Epithelial cell of prostate (primary cell): Measurements from ENCODE around the gene NONO.
"Not testable (repeated sequence)": the region's sequence is repeated elsewhere in the genome, so short reads cannot be mapped to it uniquely, and the experiment has no call there.

Source experiments
- DNase-seq: peaks from one replicate; pipeline ENCODE4 v3.0.0-alpha.2; 2011; ENCODE audit warnings: low read depth, low spot score
- H3K27ac ChIP-seq: fragments of 450-650 bp; 2 replicates; pipeline ENCODE4 v1.5.1; 2017; ENCODE audit warnings: mild to moderate bottlenecking

The NONO gene

DNA sequence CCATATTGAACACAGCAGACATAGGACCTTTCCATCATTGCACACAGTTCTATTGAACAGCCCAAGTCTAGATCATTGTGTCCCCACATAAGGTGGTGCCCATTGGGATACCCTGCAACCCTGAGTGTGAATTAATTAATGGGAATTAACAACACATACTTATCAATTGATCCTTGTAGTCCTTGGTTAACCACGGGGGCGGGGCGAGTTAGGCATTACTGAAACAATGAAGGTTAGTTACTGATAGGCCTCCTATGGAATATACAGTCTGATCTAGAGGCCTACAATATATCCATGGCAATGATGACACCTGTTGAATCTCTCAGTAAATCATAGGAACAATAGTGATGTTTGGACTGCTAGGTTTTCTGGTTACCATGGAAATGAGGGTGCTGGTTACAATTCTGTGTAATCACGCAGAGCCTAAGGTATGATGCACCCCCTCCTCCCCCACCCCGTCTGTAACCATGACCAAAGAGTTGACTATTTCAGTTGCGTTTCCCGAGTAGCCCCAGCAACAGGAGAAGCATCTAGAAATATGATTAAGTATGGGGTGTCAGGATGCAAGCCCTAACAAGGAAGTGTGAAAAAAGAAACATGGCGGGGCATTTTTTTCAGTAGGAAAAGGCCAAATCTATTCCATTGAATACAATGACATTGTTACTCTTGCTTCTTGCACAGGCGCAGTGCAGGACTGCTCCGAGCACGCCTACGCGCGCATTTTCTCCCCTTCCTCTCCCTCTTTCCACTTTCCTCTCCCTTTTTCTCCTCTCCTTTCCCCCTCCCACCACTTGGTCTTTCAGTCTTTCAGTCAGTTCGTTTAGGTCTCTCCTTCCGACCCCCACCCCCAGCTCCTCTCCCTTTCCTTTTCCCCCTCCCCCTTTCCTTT, 677 bp upstream of the NONO start:
- no peak for DNase-seq
- peak overlapping the region; percentile 79 for H3K27ac ChIP-seq

DNA sequence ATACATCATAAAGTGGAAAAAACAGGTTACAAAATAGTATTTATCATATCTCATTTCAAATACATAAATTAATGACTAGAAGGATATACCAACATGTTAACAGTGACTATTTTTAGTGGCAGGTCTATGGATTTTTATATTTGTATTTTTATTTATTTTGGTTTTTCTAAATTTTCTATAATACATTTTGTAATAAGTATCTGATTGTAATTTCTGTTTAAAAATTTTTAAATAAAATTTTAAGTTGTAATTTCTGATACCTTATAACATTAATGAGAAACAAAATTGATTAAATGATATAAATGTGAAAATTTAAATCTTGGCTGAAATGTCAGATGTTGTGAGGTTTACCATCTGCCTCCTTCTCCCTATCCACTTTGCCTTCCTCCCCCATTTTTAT, 2.5 kb downstream of the NONO start:
- DNase-seq = no peak
- no peak overlapping the region for H3K27ac ChIP-seq

- DNase-seq = no peak
- H3K27ac ChIP-seq = no peak overlapping the region
Observed at GRCh38 chrX:71291381-71291780, 7.9 kb downstream of the NONO start.

DNA sequence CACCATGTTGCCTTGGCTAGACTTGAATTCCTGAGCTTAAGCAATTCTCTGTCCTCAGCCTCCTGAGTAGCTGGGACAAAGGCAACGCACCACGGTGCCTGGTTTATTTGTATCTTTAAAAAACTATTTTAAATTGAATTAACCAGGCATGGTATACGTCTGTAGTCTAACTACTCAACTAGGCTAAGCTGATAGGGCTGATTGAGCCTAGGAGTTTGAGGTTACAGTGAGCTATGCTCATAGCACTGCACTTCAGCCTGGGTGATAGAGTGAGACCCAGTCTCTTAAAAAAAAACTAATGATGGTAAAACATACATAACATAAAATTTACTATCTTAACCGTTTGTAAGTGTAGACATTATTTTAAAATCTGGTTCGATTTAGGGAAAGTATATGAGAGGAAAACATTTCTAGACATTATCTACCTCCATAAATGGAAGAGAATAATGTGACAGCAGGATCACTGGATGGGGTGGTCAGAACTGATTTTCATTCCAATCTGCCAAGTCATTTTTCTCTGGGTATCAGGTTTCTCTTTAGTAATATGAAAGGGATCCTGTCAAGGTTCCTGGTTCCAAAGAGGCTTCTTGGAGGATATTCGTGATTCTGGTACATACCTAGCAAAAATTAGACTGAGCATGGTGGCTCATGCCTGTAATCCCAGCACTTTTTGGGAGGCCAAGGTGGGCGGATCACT, 9.4 kb downstream of the NONO start:
- DNase-seq = no peak
- H3K27ac ChIP-seq = no peak overlapping the region

DNA sequence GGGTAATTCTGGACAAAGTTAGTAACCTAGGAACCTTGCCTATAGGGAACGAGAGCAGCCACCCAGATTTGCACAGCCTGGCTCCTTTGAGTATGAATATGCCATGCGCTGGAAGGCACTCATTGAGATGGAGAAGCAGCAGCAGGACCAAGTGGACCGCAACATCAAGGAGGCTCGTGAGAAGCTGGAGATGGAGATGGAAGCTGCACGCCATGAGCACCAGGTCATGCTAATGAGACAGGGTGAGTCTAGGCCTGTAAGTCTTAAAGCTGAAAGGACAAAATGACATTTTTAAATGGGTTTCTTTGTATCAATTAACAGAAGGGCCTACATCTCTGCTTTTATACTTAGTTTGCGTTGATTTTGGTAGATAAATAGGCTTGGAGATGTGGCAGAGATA, 13.4 kb downstream of the NONO start:
- no peak for DNase-seq
- no peak overlapping the region for H3K27ac ChIP-seq

GRCh38 chrX:71298119-71298518, 14.7 kb downstream of the NONO start:
- DNase-seq = no peak
- H3K27ac ChIP-seq = no peak overlapping the region

GRCh38 chrX:71300064-71300463, 16.6 kb downstream of the NONO start:
- H3K27ac ChIP-seq, DNase-seq: not testable (repeated sequence)

GRCh38 chrX:71300495-71300894, 17.1 kb downstream of the NONO start:
- not testable (repeated sequence) for H3K27ac ChIP-seq, DNase-seq

DNA sequence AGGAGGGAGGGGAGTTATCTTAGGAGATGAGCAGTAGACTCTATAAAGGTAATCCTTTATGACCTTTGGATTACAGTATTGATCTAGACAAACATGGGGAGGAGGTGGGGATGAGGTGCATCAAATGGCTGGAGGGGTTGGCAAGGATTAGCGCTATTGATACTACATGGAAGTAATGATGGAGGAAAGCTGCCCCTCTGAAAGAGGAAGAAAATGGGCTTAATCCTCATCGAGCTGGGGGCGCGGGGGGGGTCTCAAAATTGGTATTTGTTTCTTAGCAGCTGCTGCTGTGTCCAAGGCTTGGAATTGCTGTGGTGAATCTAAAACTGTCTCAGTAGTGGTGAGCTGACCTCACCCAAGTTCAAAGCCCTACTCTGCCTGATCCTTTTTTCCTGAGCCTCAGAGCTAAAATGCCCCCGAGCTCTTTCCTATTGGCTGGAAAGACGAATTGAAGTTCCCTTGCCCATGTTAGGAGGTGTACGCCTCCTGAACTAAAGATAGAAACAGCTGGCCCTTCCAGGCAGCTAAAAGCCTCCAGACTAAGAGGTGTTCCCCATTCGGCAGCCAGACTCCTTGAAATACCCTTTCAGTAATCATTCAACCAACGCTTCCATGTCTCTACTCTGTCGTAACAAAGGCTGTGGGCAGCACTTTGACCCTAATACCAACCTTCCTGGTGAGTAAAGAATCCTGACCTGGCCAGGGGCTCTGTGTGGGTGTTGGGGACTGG, 17.9 kb downstream of the NONO start, which contains the start of gene ITGB1BP2:
ITGB1BP2 (plus strand) TSS at position 556 of the 730 bp plus-strand sequence; CDS start at position 613, 57 bp downstream.
- no peak within 1 kb of the TSS for H3K27ac ChIP-seq
- no peak for DNase-seq

DNA sequence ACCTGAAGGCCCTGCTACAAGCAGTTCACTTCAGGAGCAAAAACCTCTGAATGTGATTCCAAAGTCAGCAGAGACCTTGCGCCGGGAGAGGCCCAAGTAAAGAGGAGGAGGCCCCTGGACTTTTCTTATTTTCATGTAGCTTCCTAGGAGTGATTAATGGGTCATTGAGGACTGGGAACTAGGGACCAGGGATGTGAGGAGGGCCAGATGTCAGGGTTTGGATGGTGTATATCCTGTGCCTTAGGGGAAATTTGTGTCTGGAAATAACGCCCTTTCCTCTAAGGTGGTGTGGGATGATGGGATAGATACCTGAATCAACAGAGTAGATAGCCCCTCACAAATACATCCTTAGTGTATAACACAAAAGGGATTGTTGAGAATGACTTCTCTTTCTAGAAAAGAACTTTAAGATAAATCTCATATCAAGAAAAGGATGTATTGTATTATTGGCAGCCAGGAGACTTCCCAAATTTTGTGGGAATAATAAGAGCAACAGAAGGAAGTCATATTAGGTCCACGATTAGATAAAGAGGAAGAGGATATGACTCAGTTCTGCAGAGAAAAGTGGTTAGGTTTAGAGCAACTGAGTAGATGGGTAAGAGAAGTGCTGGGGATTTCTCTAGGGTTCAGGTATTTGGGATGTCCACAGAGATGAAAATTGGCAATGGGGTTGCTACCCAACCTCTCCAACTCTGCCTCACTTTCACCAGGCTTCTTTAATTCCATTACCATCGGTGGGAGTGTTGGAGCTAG, 19.2 kb downstream of the NONO start:
- DNase-seq = no peak
- H3K27ac ChIP-seq = no peak overlapping the region

DNA sequence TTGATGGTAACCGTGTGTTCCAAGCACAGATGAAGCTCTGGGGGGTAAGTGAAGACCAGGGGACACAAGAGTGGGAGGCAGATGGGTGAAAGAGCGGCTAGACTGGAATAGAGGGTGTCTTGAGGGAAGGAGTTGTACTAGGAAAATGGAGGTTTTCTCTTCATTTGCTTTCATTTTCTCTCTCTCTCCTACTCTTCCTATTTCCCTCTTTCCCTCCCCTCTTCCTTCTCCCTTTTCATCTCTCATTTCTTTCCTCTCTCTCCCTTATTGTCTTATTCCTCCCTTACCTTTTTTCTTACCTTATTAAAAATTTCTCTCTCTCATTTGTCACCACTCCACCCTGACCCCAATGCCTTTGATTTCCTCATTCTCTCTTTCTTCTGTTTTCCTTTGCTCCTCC, 21.1 kb downstream of the NONO start:
- DNase-seq = no peak
- H3K27ac ChIP-seq = no peak overlapping the region

- DNase-seq = no peak
- no peak overlapping the region for H3K27ac ChIP-seq
Observed at GRCh38 chrX:71315917-71316316, 32.5 kb downstream of the NONO start.

DNA sequence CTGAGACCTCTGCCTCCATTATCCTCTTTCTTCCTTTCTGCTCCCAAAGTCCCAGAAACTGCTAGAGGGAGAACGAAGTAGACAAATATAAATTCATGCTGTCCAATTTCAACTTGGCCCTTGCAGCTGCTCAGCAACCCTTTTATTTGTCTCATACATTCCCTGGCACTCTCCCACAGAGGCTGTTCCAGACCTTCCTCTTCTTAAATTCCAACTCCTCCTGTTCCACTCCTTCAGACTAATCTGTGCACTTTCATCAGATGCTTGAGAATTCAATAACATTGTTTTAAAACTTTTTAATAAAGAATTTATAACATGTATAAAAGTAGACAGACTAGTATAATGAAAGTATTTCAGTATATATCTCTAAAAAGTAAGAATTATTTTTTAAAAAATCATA, 33.5 kb downstream of the NONO start:
- not testable (repeated sequence) for H3K27ac ChIP-seq, DNase-seq

GRCh38 chrX:71320126-71320525, 36.7 kb downstream of the NONO start:
- DNase-seq = no peak

DNA sequence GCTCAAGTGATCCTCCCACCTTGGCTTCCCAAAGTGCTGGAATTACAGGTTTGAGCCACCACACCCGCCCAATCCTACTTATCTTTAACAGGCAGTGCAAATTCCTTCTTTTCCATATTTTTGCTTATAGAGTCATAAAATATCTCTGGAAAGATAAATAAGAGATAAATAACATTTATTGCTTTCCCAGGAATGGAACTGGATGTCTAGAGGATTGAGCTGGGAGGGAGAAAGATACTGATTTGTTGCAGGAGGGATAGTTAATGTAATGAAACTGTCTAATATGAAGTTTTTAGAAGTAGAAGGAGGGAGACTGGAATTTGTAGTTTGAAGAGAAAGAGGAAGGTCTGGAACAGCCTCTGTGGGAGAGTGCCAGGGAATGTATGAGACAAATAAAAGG, 38.3 kb downstream of the NONO start:
- DNase-seq = no peak
- no peak overlapping the region for H3K27ac ChIP-seq

More at GRCh38 chrX:71320126-71320525, 36.7 kb downstream of the NONO start:
- H3K27ac ChIP-seq = no peak overlapping the region

DNA sequence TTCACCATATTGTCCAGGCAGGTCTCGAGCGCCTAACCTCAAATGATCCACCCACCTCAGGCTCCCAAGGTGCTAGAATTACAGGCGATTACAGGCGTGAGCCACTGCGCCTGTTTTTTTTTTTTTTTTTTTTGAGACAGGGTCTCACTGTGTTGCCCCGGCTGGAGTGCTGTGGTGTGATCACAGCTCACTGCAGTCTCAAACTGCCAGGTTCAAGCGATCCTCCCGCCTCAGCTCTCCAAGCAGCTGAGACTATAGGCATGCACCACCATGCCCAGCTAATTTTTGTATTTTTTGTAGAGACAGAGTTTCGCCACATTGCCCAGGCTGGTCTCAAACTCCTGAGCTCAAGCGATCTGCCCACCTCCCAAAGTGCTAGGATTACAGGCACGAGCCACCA, 41.0 kb downstream of the NONO start:
- H3K27ac ChIP-seq, DNase-seq: not testable (repeated sequence)

- no peak for DNase-seq
- H3K27ac ChIP-seq = no peak overlapping the region
Observed at GRCh38 chrX:71326394-71326793, 43.0 kb downstream of the NONO start.

- DNase-seq, H3K27ac ChIP-seq: not testable (repeated sequence)
Observed at GRCh38 chrX:71349151-71349665, 65.8 kb downstream of the NONO start.

DNA sequence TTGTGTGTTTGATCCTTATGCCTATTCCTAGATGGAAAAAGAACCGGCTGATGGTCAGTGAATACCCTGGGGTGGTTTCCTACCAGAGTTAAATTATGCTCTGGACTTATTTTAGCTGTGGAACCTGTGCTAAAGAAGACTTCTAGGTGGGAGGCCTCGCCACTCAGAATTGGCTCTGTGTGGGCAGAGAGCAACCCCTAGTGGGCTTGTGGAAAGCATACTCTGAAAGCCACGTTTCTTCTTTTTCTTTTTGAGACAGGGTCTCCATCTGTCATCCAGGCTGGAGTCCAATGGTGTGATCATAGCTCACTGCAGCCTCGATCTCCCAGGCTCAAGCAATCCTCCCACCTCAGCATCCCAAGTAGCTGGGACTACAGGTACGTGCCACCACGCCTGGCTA, 66.4 kb downstream of the NONO start:
- not testable (repeated sequence) for DNase-seq, H3K27ac ChIP-seq
